Measurements from ENCODE around the gene SPOCK2.
"Not testable (repeated sequence)": the region's sequence is repeated elsewhere in the genome, so short reads cannot be mapped to it uniquely, and the experiment has no call there.

The SPOCK2 gene

DNA sequence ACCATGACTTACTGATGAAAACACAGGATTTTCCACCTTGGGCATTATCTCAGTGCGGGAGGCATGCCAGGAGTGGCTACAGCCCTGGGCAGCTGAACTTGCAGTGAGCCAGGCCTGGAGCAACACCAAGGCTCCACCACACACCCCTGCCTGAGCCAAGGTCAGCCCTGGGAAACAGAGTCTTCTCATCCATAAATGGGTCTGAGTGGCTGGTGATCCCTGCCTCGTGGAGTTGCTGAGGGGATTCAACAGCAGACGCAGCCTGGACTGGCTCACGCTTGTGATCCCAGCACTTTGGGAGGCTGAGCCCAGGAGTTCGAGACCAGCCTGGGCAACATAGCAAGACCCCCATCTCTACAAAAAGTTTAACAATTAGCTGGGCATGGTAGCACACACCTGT is 32.2 kb downstream of the SPOCK2 start:
- DNase-seq (ENCODE audit: low spot score): no peak

DNA sequence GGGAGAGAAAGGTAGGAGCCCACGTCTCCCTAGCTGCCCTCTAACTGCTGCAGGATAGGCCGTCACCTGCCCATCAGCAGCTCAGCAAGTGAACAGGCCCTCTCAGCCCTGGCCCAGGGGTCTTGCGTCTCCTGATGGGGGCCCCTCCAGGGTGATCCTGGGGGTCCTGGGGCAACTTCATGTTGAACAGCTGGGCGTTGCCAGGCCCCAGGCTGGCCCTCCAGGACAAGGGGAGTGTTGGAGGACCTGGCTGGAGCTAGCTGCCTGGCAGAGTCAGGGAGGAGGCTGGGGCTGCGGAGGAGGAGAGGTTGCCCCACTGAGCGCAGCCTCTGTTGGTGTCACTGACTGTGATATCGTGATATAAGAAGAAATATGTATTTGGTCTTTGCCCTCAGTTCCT is 34.7 kb downstream of the SPOCK2 start:
- no peak for DNase-seq (ENCODE audit: low spot score)

DNA sequence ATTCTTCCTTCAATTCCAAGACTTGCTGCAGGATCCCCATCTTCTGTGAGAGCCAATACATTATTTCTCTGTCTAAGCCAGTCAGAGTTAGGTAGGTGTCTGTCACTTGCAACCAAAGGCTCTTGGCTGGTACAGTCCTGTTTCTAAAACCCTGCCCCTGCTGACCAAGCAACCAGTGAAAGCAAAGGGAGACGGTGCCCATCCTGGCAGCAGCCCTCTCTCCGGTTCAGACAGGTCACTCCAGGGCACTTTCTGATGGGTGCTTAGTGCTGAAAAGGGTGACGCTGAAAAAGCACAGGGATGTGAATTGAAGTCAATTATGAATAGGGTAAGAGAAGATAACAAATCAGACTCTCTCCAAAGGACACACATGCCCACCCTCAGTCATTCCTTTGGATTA is 37.5 kb downstream of the SPOCK2 start:
- DNase-seq (ENCODE audit: low spot score): no peak

DNA sequence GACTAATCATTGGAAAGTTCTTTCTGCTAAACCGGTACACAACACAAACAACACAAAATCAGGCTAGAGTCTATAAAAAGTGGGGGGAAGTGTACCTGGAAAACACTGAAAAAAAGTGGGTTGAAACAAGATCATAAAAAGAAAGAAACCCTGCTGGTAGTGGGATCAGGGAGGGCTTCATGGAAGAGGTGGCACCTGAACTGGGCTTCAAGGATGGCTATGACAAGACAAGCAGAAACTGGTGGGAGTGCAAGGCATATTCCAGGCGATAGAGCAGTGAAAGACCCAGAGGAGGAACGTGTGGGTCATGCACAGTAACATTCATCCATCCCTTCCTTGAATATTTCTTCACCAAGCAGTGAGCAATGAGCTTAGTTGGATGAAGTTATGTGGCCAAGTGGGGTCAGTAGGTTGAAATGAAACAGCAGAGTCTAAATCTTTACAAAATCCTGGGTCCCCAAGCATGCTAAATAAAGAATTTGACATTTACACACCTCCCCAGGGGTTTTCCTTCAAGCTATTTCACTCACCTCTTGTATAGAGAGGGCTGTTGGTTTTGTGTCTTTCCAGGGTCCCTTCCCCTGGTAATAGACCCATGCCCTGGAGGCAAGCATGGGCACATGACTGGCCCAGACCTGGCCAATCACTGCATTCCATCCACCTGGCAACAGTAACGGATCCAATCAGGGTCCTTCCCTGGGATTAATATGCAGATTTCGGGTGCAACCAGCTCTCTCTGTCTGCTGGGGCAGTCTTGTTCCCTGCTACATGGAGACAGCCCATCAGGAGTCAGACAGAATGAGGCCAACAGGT is 38.2 kb downstream of the SPOCK2 start:
- peak; percentile 81 for DNase-seq (ENCODE audit: low spot score)

DNA sequence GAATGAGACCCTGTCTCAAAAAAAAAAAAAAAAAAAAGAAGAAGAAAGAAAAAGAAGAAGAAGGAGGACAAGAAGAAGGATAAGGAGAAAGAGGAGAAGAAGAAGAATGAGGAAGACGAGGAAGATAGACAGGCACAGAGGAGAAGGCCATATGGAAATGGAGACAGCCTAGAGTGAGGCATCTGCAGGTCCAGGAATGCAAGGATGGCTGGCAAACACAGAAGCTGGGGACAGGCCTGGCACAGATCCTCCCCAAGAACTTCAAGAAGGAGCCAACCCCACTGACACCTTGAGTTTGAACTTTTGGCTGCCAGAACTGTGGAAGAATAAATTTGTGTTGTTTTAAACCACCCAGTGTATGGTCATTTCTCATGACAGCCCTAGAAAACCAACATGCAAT is 38.9 kb downstream of the SPOCK2 start:
- no peak for DNase-seq (ENCODE audit: low spot score)

DNA sequence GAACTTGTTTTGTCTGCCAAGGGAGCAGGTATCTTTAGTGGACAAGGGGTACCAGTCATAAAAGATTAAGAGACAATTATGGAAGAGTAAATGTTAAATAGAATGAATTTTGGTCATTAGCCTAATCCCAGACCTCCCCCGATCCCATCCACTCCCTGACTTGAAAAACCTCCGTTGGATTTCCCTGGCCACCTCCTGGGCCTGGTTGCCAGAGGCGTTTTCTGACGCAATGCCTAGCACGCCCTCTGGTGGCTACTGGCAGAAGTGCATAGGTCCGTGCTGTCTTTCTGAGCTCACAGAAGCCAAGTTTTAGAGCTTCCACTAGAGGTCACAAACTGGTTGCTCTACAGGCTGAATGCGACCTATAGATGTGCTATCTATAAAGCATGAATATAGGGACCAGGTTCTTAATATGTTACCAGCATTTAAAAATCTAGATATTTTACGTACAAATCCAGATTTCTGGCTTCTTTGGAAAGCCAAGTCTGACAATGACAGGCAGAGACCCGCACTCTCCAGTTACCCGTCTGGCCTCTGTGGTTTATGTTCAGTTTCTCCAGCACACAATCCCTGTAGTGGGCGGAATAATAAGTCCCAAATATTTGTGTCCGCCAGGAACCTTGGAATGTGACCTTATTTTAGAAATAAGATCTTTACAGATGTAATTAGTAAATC is 39.8 kb downstream of the SPOCK2 start:
- peak; percentile 93 for DNase-seq (ENCODE audit: low spot score)

DNA sequence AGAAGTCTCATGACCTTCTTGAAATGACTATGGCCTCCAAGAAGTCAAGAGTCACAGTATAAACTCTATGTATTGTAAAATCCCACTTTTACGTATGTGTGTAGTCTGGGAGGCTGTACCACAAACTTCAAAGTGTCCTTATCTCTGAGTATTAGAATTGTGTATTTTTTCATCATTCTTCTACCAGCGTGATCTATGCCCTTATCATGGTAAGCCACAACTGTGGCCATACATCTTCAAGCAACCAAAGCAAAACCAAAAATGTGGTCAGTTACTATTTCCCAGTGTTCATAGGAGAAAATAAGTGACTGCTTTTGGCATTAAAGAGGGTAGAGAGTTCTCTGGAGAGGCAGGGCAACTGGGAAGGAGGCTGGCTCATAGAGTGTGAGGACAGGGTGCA is 42.8 kb downstream of the SPOCK2 start:
- no peak for DNase-seq (ENCODE audit: low spot score)

DNA sequence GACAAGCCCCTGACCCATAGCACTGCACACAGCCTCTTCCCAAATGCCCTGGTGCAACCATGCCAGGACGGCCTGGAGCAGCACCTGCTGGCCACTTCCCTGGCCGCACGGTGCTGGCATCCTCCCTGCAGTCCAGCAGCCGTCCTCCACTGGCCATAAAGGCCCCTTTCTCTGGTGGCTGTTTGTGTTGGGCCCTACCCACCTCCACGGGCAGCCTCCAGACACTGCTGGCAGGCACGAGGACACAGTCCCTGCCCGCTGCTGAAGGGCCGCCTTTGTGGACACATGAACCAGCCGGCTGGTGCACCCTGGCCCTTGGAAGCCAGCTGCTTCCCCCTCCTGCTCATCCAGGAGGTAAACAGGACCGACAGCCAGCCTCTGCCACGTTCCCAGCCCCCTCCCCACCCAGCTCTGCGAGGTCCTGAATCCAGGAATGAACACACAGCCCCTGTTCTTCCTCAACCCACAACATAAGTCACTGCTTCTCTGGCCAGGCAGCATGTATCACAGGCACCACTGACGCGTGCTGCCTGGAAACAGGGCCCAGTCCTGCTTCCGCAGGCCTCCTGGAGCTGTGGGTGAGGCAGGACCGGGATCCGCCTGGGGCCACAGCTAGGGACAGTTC is 43.8 kb downstream of the SPOCK2 start:
- no peak for DNase-seq (ENCODE audit: low spot score)

DNA sequence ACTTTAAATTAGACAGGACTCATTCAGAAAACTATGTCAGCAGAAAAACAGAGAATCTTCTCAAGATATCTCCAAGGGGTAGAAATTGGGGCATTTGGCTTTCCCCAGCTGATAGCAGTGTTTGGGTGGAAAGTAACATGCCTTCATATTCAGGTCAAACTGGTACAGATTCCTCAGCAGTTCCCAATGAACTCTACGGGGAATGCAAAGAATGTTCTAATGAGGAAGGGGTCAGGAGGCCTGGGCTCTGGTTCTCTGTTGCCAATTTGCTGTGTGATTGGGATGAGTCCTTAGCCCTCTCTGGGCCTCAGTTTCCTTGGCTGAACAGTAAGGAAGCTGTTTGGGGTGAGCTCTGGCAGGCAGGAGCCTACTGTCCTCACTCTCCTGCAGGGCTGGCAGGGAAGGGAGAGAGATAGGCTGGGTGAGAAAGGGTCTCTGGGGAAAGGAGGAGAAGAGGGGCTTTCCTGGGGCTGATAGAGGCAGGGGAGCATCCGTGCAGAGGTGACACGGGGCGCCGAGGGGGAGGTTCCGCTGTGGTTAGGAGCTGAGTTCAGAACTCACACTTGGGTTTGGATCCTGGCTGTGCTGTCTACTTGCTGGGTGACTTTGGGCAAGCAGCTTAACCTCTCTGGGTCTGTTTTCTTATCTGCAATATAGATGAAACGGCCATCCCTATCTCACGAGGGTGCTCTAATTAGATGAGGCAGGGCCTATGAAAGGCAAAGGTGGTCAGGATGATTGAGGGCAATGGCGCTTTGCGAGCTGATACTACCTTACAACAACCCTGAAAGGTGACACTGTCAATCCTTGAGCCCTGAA is 45.1 kb downstream of the SPOCK2 start:
- DNase-seq (ENCODE audit: low spot score): no peak

DNA sequence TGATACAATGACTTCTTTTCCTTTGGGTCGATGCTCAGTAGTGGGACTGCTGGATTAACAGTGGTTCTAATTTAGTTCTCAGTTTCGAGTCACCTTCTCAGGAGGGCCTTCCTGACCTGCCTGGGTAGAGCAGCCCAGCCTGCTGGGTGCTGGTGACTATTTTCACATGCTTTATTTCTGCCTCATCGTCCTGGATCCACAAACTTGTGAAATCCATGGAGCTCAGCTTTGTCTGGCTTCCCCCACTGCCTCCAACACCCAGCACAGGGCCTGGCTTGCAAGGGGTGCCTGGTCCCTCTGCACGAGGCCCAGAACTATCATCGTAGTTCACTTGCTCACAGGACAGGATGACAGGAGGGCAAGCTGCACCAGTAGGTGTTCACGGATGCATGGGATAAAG is 46.9 kb downstream of the SPOCK2 start:
- no peak for DNase-seq (ENCODE audit: low spot score)

DNA sequence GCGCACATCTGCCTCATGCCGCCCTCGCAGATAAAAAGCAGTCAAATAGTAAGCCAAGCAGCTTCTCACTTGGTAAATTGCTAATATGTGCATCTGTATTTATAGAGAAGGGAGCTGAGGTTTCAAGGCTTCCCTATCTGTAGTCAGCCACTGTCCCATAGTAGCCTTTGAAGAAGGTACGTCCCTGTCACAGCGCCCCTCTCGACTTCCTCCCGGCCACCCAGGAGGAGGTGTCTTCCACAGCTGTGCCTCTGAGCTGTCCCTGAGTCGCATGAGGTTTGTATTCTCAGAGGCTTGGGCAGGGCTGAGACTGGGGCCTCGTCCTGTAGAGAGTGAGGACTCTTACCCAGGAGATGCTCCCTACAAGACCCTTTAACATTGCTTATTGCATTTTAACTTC is 49.0 kb downstream of the SPOCK2 start:
- DNase-seq (ENCODE audit: low spot score): no peak

DNA sequence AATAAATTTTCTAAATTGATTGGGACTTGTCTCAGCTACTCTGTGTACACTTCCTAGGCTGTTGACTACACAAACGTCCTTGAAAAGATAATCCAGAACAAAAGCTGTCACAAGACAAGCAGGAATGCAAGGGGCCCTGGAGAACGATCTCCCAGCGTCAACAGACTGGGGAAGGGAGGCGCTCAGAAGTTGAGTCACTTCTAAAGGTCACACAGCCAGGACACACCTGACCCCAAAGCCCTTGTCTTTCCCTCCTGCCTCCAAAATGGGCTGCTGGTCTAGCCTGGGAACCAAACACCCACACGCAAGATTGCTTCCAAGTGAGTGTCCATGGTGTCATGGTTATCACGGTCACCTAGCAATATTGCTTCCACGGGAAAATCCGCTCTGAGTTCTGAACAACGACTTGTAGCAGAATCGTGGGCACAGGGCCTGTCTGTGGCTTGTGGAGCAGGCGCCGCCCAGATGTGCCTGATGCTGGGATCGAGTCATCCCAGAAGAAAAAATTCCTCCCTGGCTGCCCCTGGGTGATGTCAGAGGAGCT is 49.8 kb downstream of the SPOCK2 start:
- DNase-seq (ENCODE audit: low spot score): peak; percentile 10

DNA sequence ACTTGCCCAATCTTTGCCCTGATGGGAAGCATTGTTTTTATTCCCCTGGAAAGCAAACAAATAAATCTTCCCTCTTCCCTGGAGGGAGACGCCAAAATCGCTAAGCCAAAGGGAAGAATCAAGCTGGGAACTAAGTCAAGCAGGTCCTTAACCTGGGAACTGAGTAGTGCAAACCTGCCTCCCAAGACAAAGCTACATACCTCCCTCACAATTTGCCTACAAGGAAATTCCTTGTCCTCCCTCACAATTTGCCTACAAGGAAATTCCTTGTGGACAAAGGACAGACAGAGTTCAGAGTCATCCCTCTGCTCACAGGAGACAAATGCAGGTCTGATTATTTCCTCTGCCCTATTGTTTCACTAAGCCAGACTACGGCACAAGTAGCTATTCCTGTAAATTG is 50.5 kb downstream of the SPOCK2 start:
- DNase-seq (ENCODE audit: low spot score): no peak

DNA sequence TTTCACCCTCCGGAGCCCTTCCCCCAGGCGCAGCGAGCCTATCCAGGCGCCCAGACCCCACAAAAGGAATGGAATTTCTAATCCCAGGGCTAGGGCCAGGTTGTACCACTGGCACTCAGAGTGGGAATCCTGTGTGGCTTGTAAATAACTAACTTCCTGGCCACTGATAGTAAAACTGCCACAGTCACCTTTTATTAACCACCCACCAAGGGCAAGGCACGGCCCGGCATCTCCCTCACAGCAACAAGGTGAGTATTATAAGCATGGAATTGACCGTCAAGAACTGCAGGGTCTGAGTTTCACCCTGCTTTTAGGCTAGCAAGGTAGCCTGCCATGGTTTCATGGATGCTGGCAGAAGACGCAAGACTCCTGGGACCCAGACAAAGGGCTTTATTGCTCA is 51.1 kb downstream of the SPOCK2 start:
- peak; percentile 37 for DNase-seq (ENCODE audit: low spot score)

DNA sequence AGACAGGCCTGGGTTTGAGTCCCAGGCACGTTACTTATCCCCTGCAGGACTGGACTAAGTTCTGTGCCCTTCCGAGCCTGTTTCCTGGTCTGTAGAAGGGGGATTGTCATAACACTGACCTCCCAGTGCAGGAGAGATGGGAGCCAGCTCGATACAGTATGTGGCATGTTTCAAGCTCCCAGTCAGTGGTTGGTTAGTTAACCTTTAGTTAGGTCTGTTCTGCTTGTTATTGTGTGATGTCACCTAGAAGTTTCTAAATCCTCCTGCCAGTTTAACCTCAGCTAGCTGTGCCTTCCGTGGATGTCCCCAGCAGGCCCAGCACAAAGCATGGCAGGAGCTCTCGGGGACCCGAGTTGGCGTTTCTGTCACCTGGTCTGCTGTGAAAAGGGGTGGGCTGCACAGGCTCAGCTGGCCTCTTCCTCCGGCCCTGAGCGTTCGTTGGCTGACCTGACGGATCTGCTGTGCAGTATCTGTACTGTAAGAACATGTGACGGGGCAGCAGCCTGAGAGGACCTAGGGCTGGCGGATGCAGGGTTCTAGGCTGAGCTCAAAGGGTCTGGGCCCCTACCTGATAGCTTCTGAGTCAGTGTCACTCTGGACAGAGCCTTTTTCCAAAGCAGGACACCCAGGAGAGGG is 53.0 kb downstream of the SPOCK2 start:
- no peak for DNase-seq (ENCODE audit: low spot score)

DNA sequence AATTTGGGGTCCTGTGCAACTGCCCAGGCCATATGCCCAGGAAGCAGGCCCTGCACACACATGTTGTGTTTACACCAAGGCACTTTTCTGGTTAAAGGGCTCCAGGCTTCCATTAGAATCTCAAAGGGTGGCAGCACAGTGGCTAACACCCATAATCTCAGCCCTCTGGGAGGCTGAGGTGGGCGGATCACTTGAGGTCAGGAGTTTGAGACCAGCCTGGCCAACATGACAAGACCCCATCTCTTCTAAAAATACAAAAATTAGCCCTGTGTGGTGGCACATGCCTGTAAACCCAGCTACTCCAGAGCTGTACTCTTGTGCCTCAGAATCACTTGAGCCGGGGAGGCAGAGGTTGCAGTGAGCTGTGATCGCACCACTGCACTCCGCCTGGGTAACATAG is 53.6 kb downstream of the SPOCK2 start:
- no peak for DNase-seq (ENCODE audit: low spot score)

DNA sequence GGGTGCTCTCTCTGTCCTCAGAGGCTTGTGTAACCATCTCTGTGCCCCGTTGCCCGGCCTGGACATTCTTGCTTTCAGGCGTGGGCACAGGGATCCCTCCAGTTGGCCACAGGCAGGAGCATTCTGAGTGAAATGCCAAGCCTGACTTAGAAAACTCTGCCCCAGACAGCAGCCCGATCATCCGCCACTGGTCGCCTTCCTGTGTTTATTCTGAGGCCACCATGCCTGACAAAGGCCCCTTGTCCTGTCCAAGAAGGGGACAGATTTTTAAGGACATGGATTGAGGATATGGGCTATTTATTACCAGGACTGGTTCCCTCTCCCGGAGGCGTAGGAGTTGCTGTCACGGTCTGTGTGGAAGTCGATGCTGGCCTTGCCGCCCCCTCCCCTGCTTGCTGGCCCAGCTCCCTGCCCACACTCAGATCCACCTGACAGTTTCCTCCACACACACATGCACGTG is 54.3 kb downstream of the SPOCK2 start:
- DNase-seq (ENCODE audit: low spot score): no peak

DNA sequence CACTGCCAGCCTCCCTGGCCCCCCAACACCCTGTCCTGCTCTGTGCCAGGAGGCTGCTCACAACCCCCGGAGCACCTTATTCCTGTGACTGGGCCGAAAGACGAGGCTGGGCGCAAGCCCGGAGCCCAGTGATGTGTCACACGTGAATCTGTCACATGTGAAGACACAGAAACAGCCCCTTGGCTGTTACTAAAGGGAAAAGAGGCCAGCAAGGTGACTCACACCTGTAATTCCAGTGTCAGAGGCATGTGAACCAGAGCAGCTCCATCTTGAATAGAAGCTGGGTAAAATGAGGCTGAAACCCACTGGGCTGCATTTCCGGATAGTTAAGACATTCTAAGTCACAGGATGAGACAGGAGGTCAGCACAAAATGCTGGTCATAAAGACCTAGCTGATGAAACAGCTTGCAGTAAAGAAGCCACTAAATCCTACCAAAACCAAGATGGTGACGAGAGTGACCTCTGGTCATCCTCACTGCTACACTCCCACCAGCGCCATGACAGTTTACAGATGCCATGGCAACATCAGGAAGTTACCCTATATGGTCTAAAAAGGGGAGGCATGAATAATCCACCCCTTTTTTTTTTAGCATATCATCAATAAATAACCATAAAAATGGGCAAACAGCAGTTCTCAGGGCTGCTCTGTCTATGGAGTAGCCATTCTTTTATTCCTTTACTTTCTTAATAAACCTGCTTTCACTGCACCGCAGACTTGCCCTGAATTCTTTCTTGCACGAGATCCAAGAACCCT is 55.8 kb downstream of the SPOCK2 start:
- not testable (repeated sequence) for DNase-seq (ENCODE audit: low spot score)

DNA sequence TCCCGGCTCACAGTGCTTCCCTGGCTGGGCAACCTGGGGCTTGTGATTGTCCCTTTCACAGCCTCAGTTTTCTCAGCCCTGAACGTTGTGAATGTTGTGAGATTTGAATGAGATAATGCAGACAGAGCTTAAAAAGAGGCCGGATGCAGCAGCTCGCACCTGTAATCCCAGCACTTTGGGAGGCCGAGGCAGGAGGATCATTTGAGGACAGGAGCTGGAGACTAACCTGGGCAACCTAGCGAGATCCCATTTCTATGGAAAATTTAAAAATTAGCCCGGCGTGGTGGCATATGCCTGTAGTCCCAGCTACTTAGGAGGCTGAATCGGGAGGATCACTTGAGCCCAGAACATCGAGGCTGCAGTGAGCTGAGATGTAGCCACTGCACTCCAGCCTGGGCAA is 56.6 kb downstream of the SPOCK2 start:
- no peak for DNase-seq (ENCODE audit: low spot score)

DNA sequence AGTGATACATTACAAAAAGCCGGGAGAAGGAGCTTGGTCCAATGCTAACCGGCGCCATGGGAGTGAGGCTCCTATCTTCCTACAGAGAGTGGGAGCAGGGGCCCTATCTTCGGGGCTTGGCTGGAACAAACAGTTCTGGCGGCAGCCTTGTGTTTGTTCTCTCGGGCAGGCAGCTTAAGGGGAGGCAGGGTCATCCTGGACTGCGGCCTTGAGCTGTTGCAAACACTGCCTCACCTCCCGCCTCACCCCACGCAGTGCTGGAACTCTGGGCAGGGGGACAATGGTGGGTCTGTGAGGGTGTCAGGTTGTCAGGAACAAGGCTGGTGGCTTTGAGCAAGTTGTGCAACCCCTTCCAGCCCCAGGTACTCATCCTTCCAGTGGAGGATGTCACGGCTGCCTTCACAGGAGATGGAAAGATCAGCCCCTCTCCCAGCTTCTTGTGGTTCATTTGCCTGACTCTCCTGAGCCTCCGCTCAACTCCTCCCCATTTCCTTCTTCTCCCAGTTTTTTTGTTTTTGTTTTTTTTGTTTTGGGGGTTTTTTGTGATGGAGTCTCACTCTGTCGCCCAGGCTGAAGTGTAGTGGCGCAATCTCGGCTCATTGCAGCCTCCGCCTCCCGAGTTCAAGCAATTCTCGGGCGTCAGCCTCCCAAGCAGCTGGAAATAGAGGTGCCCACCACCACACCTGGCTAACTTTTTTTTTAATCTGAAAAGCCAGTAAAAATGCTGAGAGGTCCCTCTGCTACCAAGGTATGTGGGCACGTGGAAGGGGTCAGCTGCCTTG is 57.4 kb downstream of the SPOCK2 start:
- no peak for DNase-seq (ENCODE audit: low spot score)

Data from iPS-NIHi11 (cell line).